Measurements from ENCODE around the gene C1orf87. TPM values are rescaled to one million over a fixed set of nuclear protein-coding genes. Genes with fewer than 3 reads are reported as not detected.
A peak's percentile ranks its signal among the peaks of the same experiment; 100 is the strongest.

Gene C1orf87
- total RNA-seq, 4 donors from 2014 or later: not detected

DNA sequence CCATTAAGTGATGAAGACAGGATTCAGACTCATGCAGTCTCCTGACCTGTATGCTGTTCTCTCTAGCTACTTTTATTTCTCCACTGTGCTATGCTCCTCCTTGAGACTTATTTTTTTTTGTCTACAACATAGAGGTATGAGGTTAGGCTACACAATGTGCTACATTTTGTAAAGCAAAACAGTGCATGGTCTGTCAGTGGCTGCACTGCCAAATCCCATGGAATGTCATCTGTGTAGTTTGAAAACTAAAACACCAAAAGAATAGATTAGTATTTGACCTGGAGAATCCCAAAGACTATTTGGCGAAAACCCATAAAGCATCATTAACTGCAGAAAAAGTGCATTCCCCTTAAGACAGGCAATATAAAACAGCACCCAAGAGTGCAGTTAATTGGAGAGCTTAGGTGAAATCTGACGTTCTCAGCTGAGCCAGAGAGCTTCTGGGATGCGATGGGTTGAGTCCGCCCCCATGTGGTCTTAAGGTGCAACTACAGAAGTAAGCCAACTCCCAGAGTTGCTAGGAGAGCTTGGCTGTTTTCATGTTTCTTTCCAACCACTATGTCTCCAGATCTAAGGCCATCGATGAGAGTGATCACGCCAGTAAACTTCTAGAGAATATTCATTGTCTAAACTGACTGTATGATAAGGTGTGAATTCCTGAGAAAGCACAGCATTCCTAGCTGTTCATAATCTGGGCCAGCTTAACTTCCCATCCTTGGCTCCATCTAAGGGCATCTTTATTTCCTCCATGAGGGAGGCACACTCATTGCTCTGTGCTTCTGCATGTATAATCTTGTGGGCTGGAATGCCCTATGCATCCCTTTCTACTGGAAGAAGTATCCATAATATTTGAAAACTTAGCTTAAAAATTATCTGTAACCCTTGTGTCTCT lies 126.3 kb downstream of the C1orf87 start:
- no peak overlapping the region for H3K4me3 ChIP-seq
- no peaks in the 10 kb centered on the region for H3K27me3 ChIP-seq
- peaks cover 0 to 4% (median 0%) of the 10 kb centered on the region in 3 donors for H3K4me1 ChIP-seq
- no peak overlapping the region for H3K27ac ChIP-seq
- H3K36me3 ChIP-seq: no peaks in the 10 kb centered on the region
- TF ChIP-seq POLR2A (IDR thresholded peaks at IDR 0.05): no peak
- TF ChIP-seq, protein P1, sequence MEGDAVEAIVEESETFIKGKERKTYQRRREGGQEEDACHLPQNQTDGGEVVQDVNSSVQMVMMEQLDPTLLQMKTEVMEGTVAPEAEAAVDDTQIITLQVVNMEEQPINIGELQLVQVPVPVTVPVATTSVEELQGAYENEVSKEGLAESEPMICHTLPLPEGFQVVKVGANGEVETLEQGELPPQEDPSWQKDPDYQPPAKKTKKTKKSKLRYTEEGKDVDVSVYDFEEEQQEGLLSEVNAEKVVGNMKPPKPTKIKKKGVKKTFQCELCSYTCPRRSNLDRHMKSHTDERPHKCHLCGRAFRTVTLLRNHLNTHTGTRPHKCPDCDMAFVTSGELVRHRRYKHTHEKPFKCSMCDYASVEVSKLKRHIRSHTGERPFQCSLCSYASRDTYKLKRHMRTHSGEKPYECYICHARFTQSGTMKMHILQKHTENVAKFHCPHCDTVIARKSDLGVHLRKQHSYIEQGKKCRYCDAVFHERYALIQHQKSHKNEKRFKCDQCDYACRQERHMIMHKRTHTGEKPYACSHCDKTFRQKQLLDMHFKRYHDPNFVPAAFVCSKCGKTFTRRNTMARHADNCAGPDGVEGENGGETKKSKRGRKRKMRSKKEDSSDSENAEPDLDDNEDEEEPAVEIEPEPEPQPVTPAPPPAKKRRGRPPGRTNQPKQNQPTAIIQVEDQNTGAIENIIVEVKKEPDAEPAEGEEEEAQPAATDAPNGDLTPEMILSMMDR (IDR thresholded peaks at IDR 0.05): peak; percentile 61 to 90 (median 87)
- no peaks in the 10 kb centered on the region for H3K9me3 ChIP-seq
- intact Hi-C loops (cut with DNase I): loop anchor here (10.0 kb wide), 1 partner anchor 62 kb away; no protein-coding TSS in a partner anchor
- WGBS, 2 donors: 0 to 1% methylated on average over 6 of the region's 6 CpGs
- peak; percentile 1 for DNase-seq

DNA sequence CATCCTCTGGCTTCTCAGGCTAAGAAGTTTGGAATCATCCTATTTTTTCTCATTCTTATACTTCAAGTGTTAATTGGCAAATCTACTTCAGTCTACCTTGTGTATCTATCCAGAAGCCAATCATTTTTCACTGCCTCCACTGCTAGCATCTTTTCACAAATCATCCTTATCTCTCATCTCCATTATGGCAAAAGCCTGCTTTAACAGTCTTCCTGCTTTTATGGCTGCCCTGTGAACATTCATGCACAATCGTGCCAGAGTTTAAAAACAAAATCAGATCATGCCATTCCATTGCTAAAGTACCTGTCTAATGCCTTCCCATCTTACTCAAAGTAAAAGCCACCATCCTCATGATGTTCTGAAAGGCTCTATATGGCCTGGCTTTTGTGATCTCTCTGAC lies 127.8 kb downstream of the C1orf87 start:
- H3K9me3 ChIP-seq: no peaks in the 10 kb centered on the region
- 43 to 47% methylated on average over 1 of the region's 1 CpG for WGBS, 2 donors
- TF ChIP-seq, protein P1 (IDR thresholded peaks at IDR 0.05): no peak
- no peak for TF ChIP-seq POLR2A (IDR thresholded peaks at IDR 0.05)
- H3K27ac ChIP-seq: no peak overlapping the region
- H3K4me1 ChIP-seq: peaks cover 0 to 4% (median 0%) of the 10 kb centered on the region in 3 donors
- no peaks in the 10 kb centered on the region for H3K36me3 ChIP-seq
- no peaks in the 10 kb centered on the region for H3K27me3 ChIP-seq
- no peak overlapping the region for H3K4me3 ChIP-seq
- intact Hi-C loops (cut with DNase I): loop anchor here (10.0 kb wide), 1 partner anchor 61 kb away; no protein-coding TSS in a partner anchor
- no peak for DNase-seq

Small RNAs within 50 kb of the gene (small RNA-seq; reads per million reads assigned to genes)
- gene RN7SL475P: 0 reads per million in 4 donors

Other genes starting within 250 kb of the C1orf87 start
- 10 to 100 TPM in 1 of 4 donors, 1 to 10 TPM in 3; 5.5 to 19.6 (median 6.6) TPM for gene CYP2J2, start 147.0 kb downstream of the C1orf87 start, total RNA-seq